HEK293 (cell line): Measurements from ENCODE around the gene PTP4A2.

Experiments
- CTCF ChIA-PET: fragments of 350-600 bp; formaldehyde crosslinking; extraction: SDS; loops from one replicate; lab custom pipeline; 2021; ENCODE audit warnings: antibody characterized with exemption; lab: Yijun Ruan, JAX
- POLR2A ChIA-PET: fragments of 300-600 bp; formaldehyde crosslinking; extraction: SDS; loops from one replicate; lab custom pipeline; 2020; ENCODE audit warnings: antibody characterized with exemption, inconsistent platforms; lab: Yijun Ruan, JAX
- H3K27ac ChIP-seq: fragments of 200-500 bp; sonication (Bioruptor generic); 2 replicates; pipeline ENCODE4 v1.5.1; 2014; ENCODE audit warnings: low read depth, low read length, control low read depth, inconsistent platforms; ENCODE audit errors: extremely low read depth
- H3K36me3 ChIP-seq, 2 experiments: fragments of 200-500 bp in 1 of 2; sonication (Bioruptor generic) in 1 of 2; 1 replicate in 1 of 2; 2 replicates in 1 of 2; pipeline ENCODE4 v1.5.1; 2014 to 2017; ENCODE audit warnings: inconsistent platforms in 2 of 2, low read length in 2 of 2; ENCODE audit not compliant: control insufficient read depth in 2 of 2, insufficient read depth in 1 of 2
- H3K4me1 ChIP-seq: fragments of 200-500 bp; sonication (Bioruptor generic); 2 replicates; pipeline ENCODE4 v1.5.1; 2014; ENCODE audit warnings: mild to moderate bottlenecking, low read length, inconsistent platforms; ENCODE audit not compliant: control insufficient read depth, insufficient read depth
- H3K4me3 ChIP-seq: 2 replicates; pipeline ENCODE4 v1.5.1; 2011; ENCODE audit warnings: low read depth, mild to moderate bottlenecking, control low read depth, low read length, moderate library complexity
- H3K9me3 ChIP-seq: fragments of 200-500 bp; sonication (Bioruptor generic); 2 replicates; pipeline ENCODE4 v1.5.1; 2014; ENCODE audit warnings: low read depth, low read length, inconsistent platforms; ENCODE audit not compliant: control insufficient read depth, insufficient read depth
- OSR2 ChIP-seq: fragments of 450-650 bp; formaldehyde crosslinking; IDR thresholded peaks from 2 replicates; pipeline ENCODE4 v1.5.1; 2016; ENCODE audit warnings: missing biosample characterization, missing genetic modification characterization
- PATZ1 ChIP-seq: fragments of 450-650 bp; formaldehyde crosslinking; IDR thresholded peaks from 2 replicates; pipeline ENCODE4 v1.5.1; 2016; ENCODE audit warnings: missing biosample characterization, missing genetic modification characterization
- PRDM4 ChIP-seq: fragments of 450-650 bp; formaldehyde crosslinking; IDR thresholded peaks from 2 replicates; pipeline ENCODE4 v1.5.1; 2017; ENCODE audit warnings: missing biosample characterization, missing genetic modification characterization
- RBAK ChIP-seq: fragments of 450-650 bp; formaldehyde crosslinking; IDR thresholded peaks from 2 replicates; pipeline ENCODE4 v1.5.1; 2016; ENCODE audit warnings: missing biosample characterization, missing genetic modification characterization
- YY1 ChIP-seq: fragments of 450-650 bp; formaldehyde crosslinking; IDR thresholded peaks from 2 replicates; pipeline ENCODE4 v1.5.1; 2018; ENCODE audit warnings: missing biosample characterization, missing genetic modification characterization
- ZBTB21 ChIP-seq: fragments of 450-650 bp; formaldehyde crosslinking; IDR thresholded peaks from 2 replicates; pipeline ENCODE4 v1.5.1; 2017; ENCODE audit warnings: missing biosample characterization, missing genetic modification characterization
- ZBTB49 ChIP-seq: fragments of 450-650 bp; formaldehyde crosslinking; IDR thresholded peaks from 2 replicates; pipeline ENCODE4 v1.5.1; 2016; ENCODE audit warnings: missing biosample characterization, missing genetic modification characterization, low read depth
- ZFP37 ChIP-seq: fragments of 450-650 bp; formaldehyde crosslinking; IDR thresholded peaks from 2 replicates; pipeline ENCODE4 v1.5.1; 2016; ENCODE audit warnings: missing biosample characterization, missing genetic modification characterization
- ZNF121 ChIP-seq: fragments of 450-650 bp; formaldehyde crosslinking; IDR thresholded peaks from 2 replicates; pipeline ENCODE4 v1.5.1; 2016; ENCODE audit warnings: missing biosample characterization, missing genetic modification characterization
- ZNF19 ChIP-seq: fragments of 450-650 bp; formaldehyde crosslinking; IDR thresholded peaks from 2 replicates; pipeline ENCODE4; 2016; ENCODE audit warnings: missing biosample characterization, missing genetic modification characterization, low read depth
- ZNF266 ChIP-seq: fragments of 450-650 bp; formaldehyde crosslinking; IDR thresholded peaks from 2 replicates; pipeline ENCODE4 v1.5.1; 2016; ENCODE audit warnings: missing biosample characterization, missing genetic modification characterization, low read depth
- ZNF311 ChIP-seq: fragments of 450-650 bp; formaldehyde crosslinking; IDR thresholded peaks from 2 replicates; pipeline ENCODE4 v1.5.1; 2017; ENCODE audit warnings: missing biosample characterization, missing genetic modification characterization, borderline replicate concordance
- ZNF473 ChIP-seq: fragments of 450-650 bp; formaldehyde crosslinking; IDR thresholded peaks from 2 replicates; pipeline ENCODE4 v1.5.1; 2017; ENCODE audit warnings: missing biosample characterization, missing genetic modification characterization
- ZNF510 ChIP-seq: fragments of 450-650 bp; formaldehyde crosslinking; IDR thresholded peaks from 2 replicates; pipeline ENCODE4 v1.5.1; 2018; ENCODE audit warnings: mild to moderate bottlenecking, missing genetic modification characterization, missing biosample characterization; ENCODE audit not compliant: insufficient replicate concordance
- ZNF624 ChIP-seq: fragments of 450-650 bp; formaldehyde crosslinking; IDR thresholded peaks from 2 replicates; pipeline ENCODE4 v1.5.1; 2017; ENCODE audit warnings: missing biosample characterization, missing genetic modification characterization
- ZNF645 ChIP-seq: fragments of 450-650 bp; formaldehyde crosslinking; IDR thresholded peaks from 2 replicates; pipeline ENCODE4; 2016; ENCODE audit warnings: missing biosample characterization, missing genetic modification characterization
- ZNF701 ChIP-seq: fragments of 450-650 bp; formaldehyde crosslinking; IDR thresholded peaks from 2 replicates; pipeline ENCODE4 v1.5.1; 2016; ENCODE audit warnings: missing biosample characterization, missing genetic modification characterization
- ZNF830 ChIP-seq: fragments of 450-650 bp; IDR thresholded peaks from 2 replicates; pipeline ENCODE4 v1.5.0; 2018; ENCODE audit warnings: missing biosample characterization, missing genetic modification characterization, low read depth, mild to moderate bottlenecking, moderate library complexity

Gene PTP4A2

GRCh38 chr1:31951276-31951675 is 13.1 kb upstream of the PTP4A2 start:
- Histone ChIP-seq H3K4me1 (peaks cover 4% of the 10 kb centered on the region; the same call in 1 of the 2 replicates), H3K36me3 (no peaks in the 10 kb centered on the region), H3K9me3 (no peaks in the 10 kb centered on the region), H3K27ac (no peak overlapping the region), H3K4me3 (no peak overlapping the region)
- POLR2A ChIA-PET = no interaction called here
- TF ChIP-seq ZBTB21 (tag by site-specific recombination) (no peak), ZNF701 (no peak), ZNF19 (no peak), ZNF473 (tag by site-specific recombination) (no peak), ZNF510 (tag by site-specific recombination) (no peak), ZFP37 (no peak), ZNF645 (tag by site-specific recombination) (no peak), ZNF830 (tag by site-specific recombination) (no peak), PRDM4 (tag by site-specific recombination) (no peak), OSR2 (tag by site-specific recombination) (no peak), PATZ1 (tag by site-specific recombination) (no peak), ZNF624 (tag by site-specific recombination) (no peak), RBAK (tag by site-specific recombination) (no peak), ZBTB49 (tag by site-specific recombination) (no peak)
- CTCF ChIA-PET = interaction anchor here (0.6 to 7.4 kb wide), 4 partner anchors 12 to 259 kb away, joined by 3 to 74 read pairs (median 17); partner anchors contain the start of gene PTP4A2

GRCh38 chr1:31949862-31950261 is 11.7 kb upstream of the PTP4A2 start:
- no peak overlapping the region for H3K4me3 ChIP-seq
- ChIA-PET CTCF (interaction anchor here (0.6 to 7.4 kb wide), 2 partner anchors 12 to 14 kb away, joined by 3 to 74 read pairs; partner anchors contain the start of gene PTP4A2), POLR2A (no interaction called here)
- H3K9me3 ChIP-seq = no peaks in the 10 kb centered on the region
- H3K27ac ChIP-seq = no peak overlapping the region
- H3K36me3 ChIP-seq = no peaks in the 10 kb centered on the region
- TF ChIP-seq ZNF121 = no peak
- no peak for TF ChIP-seq YY1 (tag by site-specific recombination)
- TF ChIP-seq PRDM4 (tag by site-specific recombination) = no peak
- TF ChIP-seq ZNF266 (tag by site-specific recombination) = no peak
- no peak for TF ChIP-seq ZNF311
- H3K4me1 ChIP-seq = no peaks in the 10 kb centered on the region
